AG04449 (cell line): ENCODE results near the gene BPIFB3.

Source experiments
- CTCF ChIA-PET: fragments of 350-600 bp; formaldehyde crosslinking; extraction: SDS; loops from one replicate; lab custom pipeline; 2021; ENCODE audit warnings: antibody characterized with exemption; lab: Yijun Ruan, JAX
- POLR2A ChIA-PET: fragments of 400-600, 350-600 bp; formaldehyde crosslinking; extraction: SDS; loops from one replicate; lab custom pipeline; 2020; ENCODE audit warnings: antibody characterized with exemption, inconsistent platforms; lab: Yijun Ruan, JAX
- DNase-seq: peaks from one replicate; pipeline ENCODE4 v3.0.0-alpha.2; 2010; ENCODE audit warnings: low read depth, low spot score
- H3K4me3 ChIP-seq: 2 replicates; pipeline ENCODE4 v1.5.1; 2011; ENCODE audit warnings: low read depth, mild to moderate bottlenecking, control low read depth, low read length
- CTCF ChIP-seq: IDR thresholded peaks from one replicate; pipeline ENCODE4 v1.5.1; 2011; ENCODE audit warnings: mild to moderate bottlenecking, moderate library complexity, low read length, control low read depth, inconsistent platforms; ENCODE audit not compliant: insufficient read depth; ENCODE audit errors: missing control alignments

The BPIFB3 gene

GRCh38 chr20:33012327-33013189 lies 41.1 kb upstream of the BPIFB3 start:
- no peak for TF ChIP-seq CTCF
- ChIA-PET CTCF (no interaction called here), POLR2A (no interaction called here)
- no peak overlapping the region for H3K4me3 ChIP-seq
- DNase-seq: no peak

- H3K4me3 ChIP-seq: no peak overlapping the region
- CTCF ChIA-PET: no interaction called here
- POLR2A ChIA-PET: no interaction called here
- no peak for TF ChIP-seq CTCF
- no peak for DNase-seq
These were observed 39.9 kb upstream of the BPIFB3 start for GRCh38 chr20:33013701-33014326.

- ChIA-PET CTCF (no interaction called here), POLR2A (no interaction called here)
- no peak for DNase-seq
- H3K4me3 ChIP-seq: no peak overlapping the region
- no peak for TF ChIP-seq CTCF
These were observed 39.2 kb upstream of the BPIFB3 start for GRCh38 chr20:33014336-33015113.

- CTCF ChIA-PET: no interaction called here
- no peak for DNase-seq
- POLR2A ChIA-PET: no interaction called here
- no peak overlapping the region for H3K4me3 ChIP-seq
- TF ChIP-seq CTCF: no peak
These were observed 38.6 kb upstream of the BPIFB3 start for GRCh38 chr20:33015114-33015484.

GRCh38 chr20:33015700-33016580 lies 37.8 kb upstream of the BPIFB3 start:
- CTCF ChIA-PET: no interaction called here

More at GRCh38 chr20:33015700-33016580, 37.8 kb upstream of the BPIFB3 start:
- POLR2A ChIA-PET: no interaction called here
- no peak for DNase-seq
- TF ChIP-seq CTCF: no peak
- no peak overlapping the region for H3K4me3 ChIP-seq
